ENCODE results near the gene RCOR2. TPM values are rescaled to one million over a fixed set of nuclear protein-coding genes. Genes with fewer than 3 reads are reported as not detected.

The RCOR2 gene
- total RNA-seq, 1 experiment from 2014 or later: 3.4 TPM

- H3K36me3 ChIP-seq (ENCODE audit: low read depth): no peaks in the 10 kb centered on the region
- peaks cover 68% of the 10 kb centered on the region for H4K20me1 ChIP-seq (ENCODE audit: insufficient read depth)
- TF ChIP-seq EZH2 (IDR thresholded peaks at IDR 0.05; ENCODE audit: low read depth): no peak
- no peak for TF ChIP-seq CTCF (conservative IDR thresholded peaks at IDR 0.05)
- POLR2A ChIA-PET (ENCODE audit: unreplicated experiment): no interaction called here
- H3K4me2 ChIP-seq: peak overlapping the region; percentile 59
- H3K4me1 ChIP-seq (replicated peaks; ENCODE audit: insufficient read depth): peaks cover 88% of the 10 kb centered on the region
- H3K4me3 ChIP-seq: peak overlapping the region; percentile 23; the same call in 1 of the 2 replicates
- no peak overlapping the region for H2AFZ ChIP-seq
- H3K9me2 ChIP-seq (ENCODE audit: insufficient read depth): no peaks in the 10 kb centered on the region
- no TSS peak for BruUV-seq (replicated peaks)
- CTCF ChIA-PET: no interaction called here
- intact Hi-C loops (cut with micrococcal nuclease; ENCODE audit: unreplicated experiment): no loop called here
- H3F3A ChIP-seq (ENCODE audit: insufficient read depth, low read depth): peaks cover 51% of the 10 kb centered on the region
- peaks cover 82% of the 10 kb centered on the region for H3K79me2 ChIP-seq (ENCODE audit: low read depth)
- peak overlapping the region; percentile 61 for H3K27ac ChIP-seq
- DNase-seq: peak; percentile 53 to 66
- no peaks in the 10 kb centered on the region for H3K9me3 ChIP-seq (ENCODE audit: insufficient read depth, low read depth)
- H3K27me3 ChIP-seq (ENCODE audit: insufficient read depth, low read depth): no peaks in the 10 kb centered on the region
Observed at GRCh38 chr11:63869171-63869591, 47.8 kb downstream of the RCOR2 start.

DNA sequence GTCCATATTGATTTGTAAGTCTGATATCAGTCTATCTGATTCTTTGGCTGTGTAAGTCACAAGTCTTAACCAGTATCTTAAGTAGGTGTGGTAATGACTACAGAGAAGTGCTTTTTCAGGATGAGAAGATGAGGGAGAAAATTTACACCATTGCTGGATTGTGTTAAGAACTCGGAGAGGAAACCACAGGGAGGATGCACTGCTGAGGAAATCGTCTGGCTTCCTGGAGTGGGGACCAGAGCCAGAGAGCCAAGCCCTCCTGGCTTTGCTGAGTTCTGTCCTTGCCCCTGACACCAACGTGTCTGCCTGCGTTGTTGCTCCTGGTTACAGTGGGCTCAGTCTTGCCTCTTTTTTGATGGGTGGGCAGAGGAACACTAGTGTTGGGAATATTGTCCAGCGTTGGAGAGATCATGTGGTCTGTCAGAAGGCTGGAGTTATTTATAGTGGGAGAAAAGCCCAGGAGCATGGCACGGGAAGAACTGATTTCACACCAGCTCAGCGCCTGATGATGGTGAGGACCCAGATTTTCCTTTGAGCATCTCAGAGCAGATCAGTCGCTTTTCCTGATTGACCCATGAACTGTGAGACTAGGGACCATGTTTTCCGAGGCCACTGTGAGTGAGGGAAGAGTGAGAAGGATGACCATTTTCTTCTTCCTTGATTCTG is 48.4 kb downstream of the RCOR2 start:
- H3K9me3 ChIP-seq (ENCODE audit: insufficient read depth, low read depth): no peaks in the 10 kb centered on the region
- H3K27ac ChIP-seq: peak overlapping the region; percentile 61
- H4K20me1 ChIP-seq (ENCODE audit: insufficient read depth): peaks cover 62% of the 10 kb centered on the region
- no peak for TF ChIP-seq EZH2 (IDR thresholded peaks at IDR 0.05; ENCODE audit: low read depth)
- TF ChIP-seq CTCF (conservative IDR thresholded peaks at IDR 0.05): no peak
- H3K4me1 ChIP-seq (replicated peaks; ENCODE audit: insufficient read depth): peaks cover 82% of the 10 kb centered on the region
- H2AFZ ChIP-seq: no peak overlapping the region
- intact Hi-C loops (cut with micrococcal nuclease; ENCODE audit: unreplicated experiment): no loop called here
- no peak overlapping the region for H3K4me3 ChIP-seq
- no peak for DNase-seq
- H3F3A ChIP-seq (ENCODE audit: insufficient read depth, low read depth): peaks cover 51% of the 10 kb centered on the region
- peak overlapping the region; percentile 59 for H3K4me2 ChIP-seq
- H3K9me2 ChIP-seq (ENCODE audit: insufficient read depth): no peaks in the 10 kb centered on the region
- POLR2A ChIA-PET (ENCODE audit: unreplicated experiment): no interaction called here
- H3K27me3 ChIP-seq (ENCODE audit: insufficient read depth, low read depth): no peaks in the 10 kb centered on the region
- peaks cover 79% of the 10 kb centered on the region for H3K79me2 ChIP-seq (ENCODE audit: low read depth)
- CTCF ChIA-PET: no interaction called here
- no peaks in the 10 kb centered on the region for H3K36me3 ChIP-seq (ENCODE audit: low read depth)
- no TSS peak for BruUV-seq (replicated peaks)

- intact Hi-C loops (cut with micrococcal nuclease; ENCODE audit: unreplicated experiment): no loop called here
- Histone ChIP-seq H3K9me3 (ENCODE audit: insufficient read depth, low read depth) (no peaks in the 10 kb centered on the region), H4K20me1 (ENCODE audit: insufficient read depth) (peaks cover 59% of the 10 kb centered on the region), H3K27me3 (ENCODE audit: insufficient read depth, low read depth) (no peaks in the 10 kb centered on the region), H3K79me2 (ENCODE audit: low read depth) (peaks cover 79% of the 10 kb centered on the region), H3K9me2 (ENCODE audit: insufficient read depth) (no peaks in the 10 kb centered on the region), H3K4me1 (replicated peaks; ENCODE audit: insufficient read depth) (peaks cover 78% of the 10 kb centered on the region), H3K4me2 (no peak overlapping the region), H3K36me3 (ENCODE audit: low read depth) (peaks cover 6% of the 10 kb centered on the region; the same call in 1 of the 2 replicates), H2AFZ (no peak overlapping the region), H3F3A (ENCODE audit: insufficient read depth, low read depth) (peaks cover 46% of the 10 kb centered on the region), H3K27ac (peak overlapping the region; percentile 61; the same call in 1 of the 2 replicates), H3K4me3 (no peak overlapping the region)
- ChIA-PET POLR2A (ENCODE audit: unreplicated experiment) (no interaction called here), CTCF (interaction anchor here (0.7 to 1.0 kb wide), 2 partner anchors 23 to 361 kb away, joined by 4 read pairs; no protein-coding TSS in a partner anchor)
- no peak for DNase-seq
- TF ChIP-seq EZH2 (IDR thresholded peaks at IDR 0.05; ENCODE audit: low read depth) (no peak), CTCF (conservative IDR thresholded peaks at IDR 0.05) (no peak)
- no TSS peak for BruUV-seq (replicated peaks)
Observed at GRCh38 chr11:63867511-63867910, 49.5 kb downstream of the RCOR2 start.
